ENCODE results near the gene TARP.
"Not testable (repeated sequence)": the region's sequence is repeated elsewhere in the genome, so short reads cannot be mapped to it uniquely, and the experiment has no call there.

TARP gene

GRCh38 chr7:38241071-38241470 lies 32.4 kb downstream of the TARP start:
- Histone ChIP-seq H3K9me3 (ENCODE audit: control insufficient read depth in 2 of 2, insufficient read depth in 1 of 2, low read length in 1 of 2) (no peaks in the 10 kb centered on the region), H3K27ac (ENCODE audit: low read depth in 1 of 2, low read length in 1 of 2) (no peak overlapping the region), H3K27me3 (ENCODE audit: control insufficient read depth in 2 of 2, insufficient read depth in 1 of 2, low read length in 1 of 2) (no peaks in the 10 kb centered on the region), H3K36me3 (ENCODE audit: control insufficient read depth in 2 of 2, insufficient read depth in 2 of 2, low read length in 1 of 2) (peaks cover 0 to 7% of the 10 kb centered on the region in 2 donors), H3K4me3 (ENCODE audit: low read length in 2 of 2) (no peak overlapping the region), H3K4me1 (ENCODE audit: control insufficient read depth in 2 of 2, insufficient read depth in 2 of 2, low read length in 2 of 2) (peaks cover 0 to 2% of the 10 kb centered on the region in 2 donors)
- no peak for DNase-seq (ENCODE audit: low read depth in 6 of 9, low spot score in 9 of 9)
- WGBS = 93% methylated on average over 3 of the region's 3 CpGs

- peaks cover 0 to 12% of the 10 kb centered on the region in 2 donors for H3K4me1 ChIP-seq (ENCODE audit: control insufficient read depth in 2 of 2, insufficient read depth in 2 of 2, low read length in 2 of 2)
- not testable (repeated sequence) for H3K36me3 ChIP-seq (ENCODE audit: control insufficient read depth in 2 of 2, insufficient read depth in 2 of 2, low read length in 1 of 2); DNase-seq (ENCODE audit: low read depth in 6 of 9, low spot score in 9 of 9); H3K9me3 ChIP-seq (ENCODE audit: control insufficient read depth in 2 of 2, insufficient read depth in 1 of 2, low read length in 1 of 2); H3K27me3 ChIP-seq (ENCODE audit: control insufficient read depth in 2 of 2, insufficient read depth in 1 of 2, low read length in 1 of 2); H3K4me3 ChIP-seq (ENCODE audit: low read length in 2 of 2); H3K27ac ChIP-seq (ENCODE audit: low read depth in 1 of 2, low read length in 1 of 2)
- WGBS = 94% methylated on average over 10 of the region's 10 CpGs
Measured at GRCh38 chr7:38239129-38239528, 34.3 kb downstream of the TARP start.

- Histone ChIP-seq H3K4me1 (ENCODE audit: control insufficient read depth in 2 of 2, insufficient read depth in 2 of 2, low read length in 2 of 2) (peaks cover 15 to 34% of the 10 kb centered on the region in 2 donors), H3K27ac (ENCODE audit: low read depth in 1 of 2, low read length in 1 of 2) (no peak overlapping the region), H3K9me3 (ENCODE audit: control insufficient read depth in 2 of 2, insufficient read depth in 1 of 2, low read length in 1 of 2) (no peaks in the 10 kb centered on the region), H3K36me3 (ENCODE audit: control insufficient read depth in 2 of 2, insufficient read depth in 2 of 2, low read length in 1 of 2) (peaks cover 0 to 4% of the 10 kb centered on the region in 2 donors), H3K27me3 (ENCODE audit: control insufficient read depth in 2 of 2, insufficient read depth in 1 of 2, low read length in 1 of 2) (no peaks in the 10 kb centered on the region), H3K4me3 (ENCODE audit: low read length in 2 of 2) (no peak overlapping the region)
- WGBS = 86% methylated on average over 4 of the region's 4 CpGs
- DNase-seq (ENCODE audit: low read depth in 6 of 9, low spot score in 9 of 9) = no peak
Measured at GRCh38 chr7:38235606-38236005, 37.8 kb downstream of the TARP start.

- Histone ChIP-seq H3K4me1 (ENCODE audit: control insufficient read depth in 2 of 2, insufficient read depth in 2 of 2, low read length in 2 of 2) (peaks cover 17 to 37% of the 10 kb centered on the region in 2 donors), H3K27ac (ENCODE audit: low read depth in 1 of 2, low read length in 1 of 2) (peak overlapping the region in 1 of 2 donors; percentile 18)
- DNase-seq (ENCODE audit: low read depth in 6 of 9, low spot score in 9 of 9); H3K4me3 ChIP-seq (ENCODE audit: low read length in 2 of 2); H3K27me3 ChIP-seq (ENCODE audit: control insufficient read depth in 2 of 2, insufficient read depth in 1 of 2, low read length in 1 of 2); H3K36me3 ChIP-seq (ENCODE audit: control insufficient read depth in 2 of 2, insufficient read depth in 2 of 2, low read length in 1 of 2); H3K9me3 ChIP-seq (ENCODE audit: control insufficient read depth in 2 of 2, insufficient read depth in 1 of 2, low read length in 1 of 2): not testable (repeated sequence)
- WGBS = 96% methylated on average over 11 of the region's 11 CpGs
Measured at GRCh38 chr7:38234759-38235158, 38.7 kb downstream of the TARP start.

DNA sequence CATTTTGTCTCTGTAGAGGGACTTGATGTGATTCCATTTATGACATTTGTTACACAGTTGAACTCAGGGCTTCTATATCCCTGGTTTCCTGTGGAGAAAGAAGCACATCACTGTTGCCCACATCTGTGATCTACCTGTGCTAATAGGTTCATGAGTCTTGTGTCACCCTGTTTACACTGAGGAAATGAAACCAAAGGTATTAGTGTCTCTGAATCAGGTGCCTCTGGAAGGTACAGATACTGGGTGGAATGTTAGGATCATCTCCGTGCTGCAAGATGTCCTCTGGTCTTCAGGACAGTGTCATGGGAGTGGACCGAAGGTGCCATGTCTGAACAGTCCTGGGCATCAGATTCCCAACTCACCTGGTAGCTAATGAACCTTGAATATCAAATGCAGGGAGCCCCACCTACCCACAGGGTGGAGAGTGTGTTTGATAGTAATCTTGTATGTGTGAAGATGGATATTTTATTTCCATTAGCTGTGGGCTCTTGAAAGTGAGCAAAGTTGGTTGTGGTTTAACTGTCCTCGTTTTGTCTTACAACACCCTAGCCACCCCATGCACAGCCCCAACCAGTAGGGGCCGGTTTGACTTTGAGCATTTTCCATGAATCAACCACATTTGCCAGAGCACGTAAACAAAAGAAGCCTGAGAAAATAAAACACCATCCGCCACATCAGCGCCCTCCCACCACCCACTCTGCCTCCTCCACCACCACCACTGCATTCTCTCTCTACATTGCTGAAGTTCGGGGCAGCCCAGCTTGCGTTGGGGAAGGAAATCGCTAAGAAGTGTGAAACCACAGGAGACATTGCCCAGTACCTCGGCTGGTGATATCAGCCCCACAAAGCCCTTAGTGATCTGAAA lies 40.7 kb downstream of the TARP start:
- Histone ChIP-seq H3K4me3 (ENCODE audit: low read length in 2 of 2) (peak overlapping the region in 1 of 2 donors; percentile 12), H3K9me3 (ENCODE audit: control insufficient read depth in 2 of 2, insufficient read depth in 1 of 2, low read length in 1 of 2) (no peaks in the 10 kb centered on the region), H3K36me3 (ENCODE audit: control insufficient read depth in 2 of 2, insufficient read depth in 2 of 2, low read length in 1 of 2) (peaks cover 10 to 13% of the 10 kb centered on the region in 2 donors), H3K27me3 (ENCODE audit: control insufficient read depth in 2 of 2, insufficient read depth in 1 of 2, low read length in 1 of 2) (no peaks in the 10 kb centered on the region), H3K4me1 (ENCODE audit: control insufficient read depth in 2 of 2, insufficient read depth in 2 of 2, low read length in 2 of 2) (peaks cover 22 to 48% of the 10 kb centered on the region in 2 donors), H3K27ac (ENCODE audit: low read depth in 1 of 2, low read length in 1 of 2) (peak overlapping the region; percentile 63 to 84)
- DNase-seq (ENCODE audit: low read depth in 6 of 9, low spot score in 9 of 9) = peak in 8 of 9 donors; percentile 28 to 86 (median 56)
- WGBS = 12% methylated on average over 11 of the region's 11 CpGs

- Histone ChIP-seq H3K4me1 (ENCODE audit: control insufficient read depth in 2 of 2, insufficient read depth in 2 of 2, low read length in 2 of 2) (peaks cover 22 to 49% of the 10 kb centered on the region in 2 donors), H3K27ac (ENCODE audit: low read depth in 1 of 2, low read length in 1 of 2) (no peak overlapping the region), H3K36me3 (ENCODE audit: control insufficient read depth in 2 of 2, insufficient read depth in 2 of 2, low read length in 1 of 2) (peaks cover 10 to 12% of the 10 kb centered on the region in 2 donors), H3K27me3 (ENCODE audit: control insufficient read depth in 2 of 2, insufficient read depth in 1 of 2, low read length in 1 of 2) (no peaks in the 10 kb centered on the region), H3K9me3 (ENCODE audit: control insufficient read depth in 2 of 2, insufficient read depth in 1 of 2, low read length in 1 of 2) (no peaks in the 10 kb centered on the region), H3K4me3 (ENCODE audit: low read length in 2 of 2) (no peak overlapping the region)
- DNase-seq (ENCODE audit: low read depth in 6 of 9, low spot score in 9 of 9) = no peak
- WGBS = 88% methylated on average over 6 of the region's 6 CpGs
Measured at GRCh38 chr7:38229884-38230642, 43.4 kb downstream of the TARP start.

- H3K27ac ChIP-seq (ENCODE audit: low read depth in 1 of 2, low read length in 1 of 2) = peak overlapping the region; percentile 31 to 41
- H3K9me3 ChIP-seq (ENCODE audit: control insufficient read depth in 2 of 2, insufficient read depth in 1 of 2, low read length in 1 of 2) = no peaks in the 10 kb centered on the region
- WGBS = 22% methylated on average over 6 of the region's 6 CpGs
- H3K4me3 ChIP-seq (ENCODE audit: low read length in 2 of 2) = no peak overlapping the region
- H3K4me1 ChIP-seq (ENCODE audit: control insufficient read depth in 2 of 2, insufficient read depth in 2 of 2, low read length in 2 of 2) = peaks cover 22 to 47% of the 10 kb centered on the region in 2 donors
- peaks cover 12 to 16% of the 10 kb centered on the region in 2 donors for H3K36me3 ChIP-seq (ENCODE audit: control insufficient read depth in 2 of 2, insufficient read depth in 2 of 2, low read length in 1 of 2)
- DNase-seq (ENCODE audit: low read depth in 6 of 9, low spot score in 9 of 9) = no peak
- no peaks in the 10 kb centered on the region for H3K27me3 ChIP-seq (ENCODE audit: control insufficient read depth in 2 of 2, insufficient read depth in 1 of 2, low read length in 1 of 2)
Measured at GRCh38 chr7:38229386-38229785, 44.0 kb downstream of the TARP start.

- DNase-seq (ENCODE audit: low read depth in 6 of 9, low spot score in 9 of 9) = no peak
- no peak overlapping the region for H3K4me3 ChIP-seq (ENCODE audit: low read length in 2 of 2)
- peaks cover 2 to 19% of the 10 kb centered on the region in 2 donors for H3K4me1 ChIP-seq (ENCODE audit: control insufficient read depth in 2 of 2, insufficient read depth in 2 of 2, low read length in 2 of 2)
- H3K36me3 ChIP-seq (ENCODE audit: control insufficient read depth in 2 of 2, insufficient read depth in 2 of 2, low read length in 1 of 2) = peaks cover 21 to 37% of the 10 kb centered on the region in 2 donors
- no peak overlapping the region for H3K27ac ChIP-seq (ENCODE audit: low read depth in 1 of 2, low read length in 1 of 2)
- no peaks in the 10 kb centered on the region for H3K27me3 ChIP-seq (ENCODE audit: control insufficient read depth in 2 of 2, insufficient read depth in 1 of 2, low read length in 1 of 2)
- 86% methylated on average over 5 of the region's 5 CpGs for WGBS
- no peaks in the 10 kb centered on the region for H3K9me3 ChIP-seq (ENCODE audit: control insufficient read depth in 2 of 2, insufficient read depth in 1 of 2, low read length in 1 of 2)
Measured at GRCh38 chr7:38224392-38224791, 49.0 kb downstream of the TARP start.

GRCh38 chr7:38223306-38223705 lies 50.1 kb downstream of the TARP start:
- H3K36me3 ChIP-seq (ENCODE audit: control insufficient read depth in 2 of 2, insufficient read depth in 2 of 2, low read length in 1 of 2) = peaks cover 17 to 33% of the 10 kb centered on the region in 2 donors

More at GRCh38 chr7:38223306-38223705, 50.1 kb downstream of the TARP start:
- H3K27me3 ChIP-seq (ENCODE audit: control insufficient read depth in 2 of 2, insufficient read depth in 1 of 2, low read length in 1 of 2) = no peaks in the 10 kb centered on the region
- H3K4me3 ChIP-seq (ENCODE audit: low read length in 2 of 2) = no peak overlapping the region
- DNase-seq (ENCODE audit: low read depth in 6 of 9, low spot score in 9 of 9) = no peak
- peaks cover 0 to 14% of the 10 kb centered on the region in 2 donors for H3K4me1 ChIP-seq (ENCODE audit: control insufficient read depth in 2 of 2, insufficient read depth in 2 of 2, low read length in 2 of 2)
- peak overlapping the region in 1 of 2 donors; percentile 62 for H3K27ac ChIP-seq (ENCODE audit: low read depth in 1 of 2, low read length in 1 of 2)
- H3K9me3 ChIP-seq (ENCODE audit: control insufficient read depth in 2 of 2, insufficient read depth in 1 of 2, low read length in 1 of 2) = no peaks in the 10 kb centered on the region
- WGBS = 98% methylated on average over 2 of the region's 2 CpGs

Measured in thymus (tissue), 11 donors.